GM19351 (cell line): ENCODE results near the gene NBPF12.
"Not testable (repeated sequence)": the region's sequence is repeated elsewhere in the genome, so short reads cannot be mapped to it uniquely, and the experiment has no call there.

Experiments used
- ATAC-seq: cut with Tn5 transposase; IDR thresholded peaks from one replicate; pipeline ENCODE4 v1.9.1; 2021; ENCODE audit warnings: mild to moderate bottlenecking, moderate library complexity; ENCODE audit not compliant: unreplicated experiment

The NBPF12 gene

GRCh38 chr1:146938242-146938902 lies at the start of gene NBPF12:
Gene NBPF12, plus strand, starts transcription at chr1:146938324. Its CDS starts 21,820 bp downstream, at chr1:146960144.
- ATAC-seq = peak; percentile 78

- not testable (repeated sequence) for ATAC-seq
Measured at GRCh38 chr1:146891355-146891754, 46.8 kb upstream of the NBPF12 start.

DNA sequence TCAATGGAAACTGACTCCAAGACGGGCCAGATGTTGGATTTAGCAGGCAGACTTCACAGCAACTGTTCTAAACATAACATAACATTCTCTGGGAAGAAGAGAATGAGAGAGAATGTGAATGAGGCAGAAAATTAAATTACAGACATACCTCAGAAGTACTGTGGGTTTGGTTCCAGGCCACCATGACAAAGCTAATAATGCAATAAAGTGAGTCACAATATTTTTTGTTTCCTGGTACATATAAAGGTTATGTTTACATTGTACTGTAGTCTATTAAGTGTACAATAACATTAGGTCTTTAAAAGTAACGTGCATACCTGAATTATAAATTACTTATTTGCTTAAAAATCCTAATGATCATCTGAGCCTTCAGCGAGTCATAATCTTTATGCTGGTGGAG lies 45.8 kb upstream of the NBPF12 start:
- ATAC-seq = not testable (repeated sequence)

- not testable (repeated sequence) for ATAC-seq
Measured at GRCh38 chr1:146907565-146908261, 30.4 kb upstream of the NBPF12 start.

- ATAC-seq = not testable (repeated sequence)
Measured at GRCh38 chr1:146912975-146913374, 25.1 kb upstream of the NBPF12 start.

- ATAC-seq = not testable (repeated sequence)
Measured at GRCh38 chr1:146920811-146921210, 17.3 kb upstream of the NBPF12 start.

DNA sequence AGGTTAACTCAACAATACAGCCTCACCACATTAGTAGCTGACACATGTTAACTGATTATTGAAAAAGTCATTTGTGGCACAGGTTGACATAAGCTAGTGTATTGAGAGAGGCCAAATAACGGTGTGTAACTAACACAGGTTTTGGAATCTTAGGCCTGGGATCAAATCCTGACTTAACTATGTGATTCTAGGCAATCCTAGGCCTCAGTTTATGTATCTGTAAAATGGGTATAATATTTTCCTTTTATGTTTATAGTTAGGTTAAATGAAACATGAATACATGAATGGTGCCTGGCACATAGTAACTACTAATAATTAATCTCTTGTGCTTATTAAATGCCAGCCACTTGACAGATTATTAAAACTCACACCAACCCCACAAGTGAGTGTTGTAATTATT lies 15.5 kb upstream of the NBPF12 start:
- ATAC-seq = not testable (repeated sequence)

DNA sequence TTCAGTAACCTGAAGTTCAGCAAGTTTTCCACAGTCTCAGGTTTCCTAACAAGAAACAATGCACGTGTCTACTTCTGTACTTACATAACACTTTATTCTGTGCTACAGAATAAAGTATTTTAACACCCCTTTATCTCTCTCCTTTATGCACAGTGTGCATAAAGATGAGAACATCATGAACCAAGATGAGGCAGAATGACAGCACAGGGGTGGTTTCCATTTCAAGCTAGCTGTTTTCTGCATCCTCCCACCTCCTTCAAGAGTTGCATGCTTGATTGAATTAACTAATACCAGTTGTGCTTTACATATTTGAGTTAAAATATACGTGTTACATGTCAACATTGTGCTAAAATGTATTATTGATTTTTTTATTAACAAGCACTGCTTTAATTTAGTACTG lies 14.0 kb upstream of the NBPF12 start:
- not testable (repeated sequence) for ATAC-seq

- not testable (repeated sequence) for ATAC-seq
Measured at GRCh38 chr1:146926413-146926812, 11.7 kb upstream of the NBPF12 start.

GRCh38 chr1:146930225-146930624 lies 7.9 kb upstream of the NBPF12 start:
- ATAC-seq = not testable (repeated sequence)

GRCh38 chr1:146934390-146935223 lies 3.5 kb upstream of the NBPF12 start:
- peak; percentile 34 for ATAC-seq

DNA sequence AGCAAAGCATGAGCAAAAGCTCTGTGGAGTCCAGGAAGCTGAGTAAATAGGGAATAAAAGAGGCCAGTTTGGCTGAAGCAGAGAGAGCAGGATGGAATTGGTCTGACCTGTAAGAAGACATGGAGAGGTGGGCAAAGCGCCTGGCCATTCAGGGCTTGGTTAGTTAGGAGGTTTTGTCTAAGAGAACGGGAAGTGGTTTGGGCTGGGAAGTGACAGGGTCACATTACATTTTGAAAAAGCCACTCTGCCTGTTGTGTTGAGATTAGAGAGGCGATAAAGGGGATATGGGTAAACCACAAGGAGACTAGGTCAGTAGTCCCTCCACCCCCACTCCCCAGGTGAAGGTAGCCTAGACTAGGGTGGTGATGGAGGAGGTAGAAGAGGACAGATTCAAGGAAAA lies 662 bp upstream of the NBPF12 start:
- not testable (repeated sequence) for ATAC-seq

GRCh38 chr1:146938927-146939786 lies 1.0 kb downstream of the NBPF12 start:
- peak; percentile 30 for ATAC-seq

GRCh38 chr1:146940293-146940692 lies 2.2 kb downstream of the NBPF12 start:
- not testable (repeated sequence) for ATAC-seq

GRCh38 chr1:146943342-146943886 lies 5.3 kb downstream of the NBPF12 start:
- ATAC-seq = not testable (repeated sequence)

DNA sequence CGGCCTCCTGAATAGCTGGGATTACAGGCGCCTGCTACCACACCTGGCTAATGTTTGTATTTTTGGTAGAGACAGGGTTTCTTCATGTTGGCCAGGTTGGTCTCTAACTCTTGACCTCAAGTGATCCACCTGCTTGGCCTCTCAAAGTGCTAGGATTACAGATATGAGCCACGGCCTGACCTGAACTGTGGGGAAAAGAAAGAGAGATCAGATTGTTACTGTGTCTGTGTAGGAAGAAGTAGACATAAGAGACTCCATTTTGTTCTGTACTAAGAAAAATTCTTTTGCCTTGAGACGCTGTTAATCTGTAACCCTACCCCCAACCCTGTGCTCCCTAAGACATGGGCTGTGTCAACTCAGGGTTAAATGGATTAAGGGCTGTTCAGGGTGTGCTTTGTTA lies 10.0 kb downstream of the NBPF12 start:
- ATAC-seq = not testable (repeated sequence)

DNA sequence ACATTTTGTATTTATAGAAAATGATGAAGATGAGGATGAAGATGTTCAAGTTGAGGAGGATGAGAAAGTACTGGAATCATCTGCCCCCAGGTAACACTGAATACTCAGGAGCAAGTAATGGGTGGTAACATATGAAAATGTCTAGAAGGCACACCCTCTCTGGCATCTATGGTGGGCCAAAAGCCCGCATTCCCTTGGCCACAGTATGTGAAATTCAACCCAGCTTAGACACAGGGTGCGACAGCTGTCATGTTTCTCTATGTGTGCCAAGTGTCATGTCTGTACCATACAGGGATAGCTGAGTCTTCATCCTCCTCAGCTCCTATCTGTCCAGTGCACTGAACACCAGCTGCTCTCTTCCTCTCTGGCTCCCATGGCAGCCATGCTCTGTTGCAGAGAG lies 26.2 kb downstream of the NBPF12 start:
- ATAC-seq = not testable (repeated sequence)

GRCh38 chr1:146966351-146966750 lies 28.2 kb downstream of the NBPF12 start:
- not testable (repeated sequence) for ATAC-seq

DNA sequence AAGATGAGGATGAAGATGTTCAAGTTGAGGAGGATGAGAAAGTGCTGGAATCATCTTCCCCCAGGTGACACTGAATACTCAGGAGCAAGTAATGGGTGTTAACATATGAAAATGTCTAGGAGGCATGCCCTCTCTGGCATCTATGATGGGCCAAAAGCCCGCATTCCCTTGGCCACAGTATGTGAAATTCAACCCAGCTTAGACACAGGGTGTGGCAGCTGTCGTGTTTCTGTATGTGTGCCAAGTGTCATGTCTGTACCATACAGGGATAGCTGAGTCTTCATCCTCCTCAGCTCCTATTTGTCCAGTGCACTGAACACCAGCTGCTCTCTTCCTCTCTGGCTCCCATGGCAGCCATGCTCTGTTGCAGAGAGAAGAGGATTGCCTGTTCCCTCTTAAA lies 32.5 kb downstream of the NBPF12 start:
- not testable (repeated sequence) for ATAC-seq

- ATAC-seq = not testable (repeated sequence)
Measured at GRCh38 chr1:146972681-146973080, 34.6 kb downstream of the NBPF12 start.
